ENCODE results near the gene OR6C2. TPM values are rescaled to one million over a fixed set of nuclear protein-coding genes. Genes with fewer than 3 reads are reported as not detected.
"Not testable (repeated sequence)": the region's sequence is repeated elsewhere in the genome, so short reads cannot be mapped to it uniquely, and the experiment has no call there.

Gene OR6C2
- total RNA-seq, 1 donor from 2014 or later: not detected

- DNase-seq (ENCODE audit: low spot score): no peak
Observed at GRCh38 chr12:55472264-55472663, 28.4 kb downstream of the OR6C2 start.

GRCh38 chr12:55479136-55479535 is 35.3 kb downstream of the OR6C2 start:
- DNase-seq (ENCODE audit: low spot score): not testable (repeated sequence)

- not testable (repeated sequence) for DNase-seq (ENCODE audit: low spot score)
Observed at GRCh38 chr12:55484284-55484683, 40.4 kb downstream of the OR6C2 start.

- no peak for DNase-seq (ENCODE audit: low spot score)
Observed at GRCh38 chr12:55492078-55492477, 48.2 kb downstream of the OR6C2 start, which contains the start of gene OR6C68. Gene OR6C68 (plus strand): TSS chr12:55492378. CDS start chr12:55492378, 0 bp downstream.

GRCh38 chr12:55495490-55495889 is 51.6 kb downstream of the OR6C2 start:
- DNase-seq (ENCODE audit: low spot score): no peak

- no peak for DNase-seq (ENCODE audit: low spot score)
Observed at GRCh38 chr12:55499231-55499630, 55.4 kb downstream of the OR6C2 start.

GRCh38 chr12:55499810-55500252 is 56.0 kb downstream of the OR6C2 start:
- DNase-seq (ENCODE audit: low spot score): no peak

GRCh38 chr12:55501601-55502000 is 57.7 kb downstream of the OR6C2 start:
- no peak for DNase-seq (ENCODE audit: low spot score)

Other genes with a start within 250 kb of the OR6C2 start
- not detected for gene OR10A7, start 223.1 kb upstream of the OR6C2 start, total RNA-seq
- gene OR6C74, start 199.5 kb upstream of the OR6C2 start, total RNA-seq: not detected
- gene OR6C6, start 147.5 kb upstream of the OR6C2 start, total RNA-seq: not detected
- gene OR6C1, start 129.7 kb upstream of the OR6C2 start, total RNA-seq: not detected
- not detected for gene OR6C3, start 113.3 kb upstream of the OR6C2 start, total RNA-seq
- not detected for gene OR6C75, start 81.1 kb upstream of the OR6C2 start, total RNA-seq
- gene OR6C65, start 43.5 kb upstream of the OR6C2 start, total RNA-seq: not detected
- not detected for gene OR6C76, start 17.8 kb upstream of the OR6C2 start, total RNA-seq
- not detected for gene OR6C70, start 26.1 kb downstream of the OR6C2 start, total RNA-seq
- not detected for gene OR6C68, start 48.3 kb downstream of the OR6C2 start, total RNA-seq
- not detected for gene OR6C4, start 105.5 kb downstream of the OR6C2 start, total RNA-seq
- gene OR2AP1, start 128.4 kb downstream of the OR6C2 start, total RNA-seq: not detected
- gene OR10P1, start 192.8 kb downstream of the OR6C2 start, total RNA-seq: not detected